GM12873 (cell line): ENCODE measurements around the gene DPYD.

ENCODE experiments used
- TF ChIP-seq, protein P1 (sequence below): IDR thresholded peaks from 2 replicates; pipeline ENCODE4 v1.5.1; 2012; ENCODE audit warnings: low read depth, mild to moderate bottlenecking, moderate library complexity, low read length, control low read depth; ENCODE audit not compliant: insufficient read depth; ENCODE audit errors: missing control alignments

DPYD gene

GRCh38 chr1:97712980-97713379 lies 207.9 kb downstream of the DPYD start:
- TF ChIP-seq, protein P1, sequence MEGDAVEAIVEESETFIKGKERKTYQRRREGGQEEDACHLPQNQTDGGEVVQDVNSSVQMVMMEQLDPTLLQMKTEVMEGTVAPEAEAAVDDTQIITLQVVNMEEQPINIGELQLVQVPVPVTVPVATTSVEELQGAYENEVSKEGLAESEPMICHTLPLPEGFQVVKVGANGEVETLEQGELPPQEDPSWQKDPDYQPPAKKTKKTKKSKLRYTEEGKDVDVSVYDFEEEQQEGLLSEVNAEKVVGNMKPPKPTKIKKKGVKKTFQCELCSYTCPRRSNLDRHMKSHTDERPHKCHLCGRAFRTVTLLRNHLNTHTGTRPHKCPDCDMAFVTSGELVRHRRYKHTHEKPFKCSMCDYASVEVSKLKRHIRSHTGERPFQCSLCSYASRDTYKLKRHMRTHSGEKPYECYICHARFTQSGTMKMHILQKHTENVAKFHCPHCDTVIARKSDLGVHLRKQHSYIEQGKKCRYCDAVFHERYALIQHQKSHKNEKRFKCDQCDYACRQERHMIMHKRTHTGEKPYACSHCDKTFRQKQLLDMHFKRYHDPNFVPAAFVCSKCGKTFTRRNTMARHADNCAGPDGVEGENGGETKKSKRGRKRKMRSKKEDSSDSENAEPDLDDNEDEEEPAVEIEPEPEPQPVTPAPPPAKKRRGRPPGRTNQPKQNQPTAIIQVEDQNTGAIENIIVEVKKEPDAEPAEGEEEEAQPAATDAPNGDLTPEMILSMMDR = no peak

DNA sequence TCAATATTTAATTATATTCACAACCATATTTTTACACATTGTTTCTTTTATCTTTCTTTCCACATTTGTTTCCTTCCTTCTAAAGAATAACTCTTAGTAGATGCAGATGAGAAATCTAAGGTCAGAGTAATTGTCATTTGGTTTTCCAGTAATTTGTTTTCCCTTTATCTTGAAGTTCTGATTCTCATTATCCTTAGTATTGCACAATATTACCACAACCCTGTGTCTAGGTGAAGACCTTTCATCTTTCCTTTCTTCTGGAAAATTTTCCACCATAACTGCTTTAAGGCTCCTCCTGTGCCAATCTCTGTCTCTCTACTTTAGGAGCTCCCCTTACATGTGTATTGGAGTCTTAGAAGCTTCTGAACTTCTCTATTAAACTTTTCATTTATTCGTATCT lies 209.0 kb downstream of the DPYD start:
- TF ChIP-seq, protein P1 = no peak

GRCh38 chr1:97693601-97694000 lies 227.2 kb downstream of the DPYD start:
- TF ChIP-seq, protein P1 = no peak

- TF ChIP-seq, protein P1 = no peak
Measured at GRCh38 chr1:97691325-97691724, 229.5 kb downstream of the DPYD start.

GRCh38 chr1:97685360-97685759 lies 235.5 kb downstream of the DPYD start:
- TF ChIP-seq, protein P1 = no peak

GRCh38 chr1:97680894-97681293 lies 239.9 kb downstream of the DPYD start:
- TF ChIP-seq, protein P1 = no peak

- TF ChIP-seq, protein P1 = no peak
Measured at GRCh38 chr1:97680470-97680869, 240.4 kb downstream of the DPYD start.
